ENCODE results near the gene C2orf74. TPM values are rescaled to one million over a fixed set of nuclear protein-coding genes. Genes with fewer than 3 reads are reported as not detected.

The C2orf74 gene
- total RNA-seq, 1 experiment from 2014 or later: 7.7 TPM

DNA sequence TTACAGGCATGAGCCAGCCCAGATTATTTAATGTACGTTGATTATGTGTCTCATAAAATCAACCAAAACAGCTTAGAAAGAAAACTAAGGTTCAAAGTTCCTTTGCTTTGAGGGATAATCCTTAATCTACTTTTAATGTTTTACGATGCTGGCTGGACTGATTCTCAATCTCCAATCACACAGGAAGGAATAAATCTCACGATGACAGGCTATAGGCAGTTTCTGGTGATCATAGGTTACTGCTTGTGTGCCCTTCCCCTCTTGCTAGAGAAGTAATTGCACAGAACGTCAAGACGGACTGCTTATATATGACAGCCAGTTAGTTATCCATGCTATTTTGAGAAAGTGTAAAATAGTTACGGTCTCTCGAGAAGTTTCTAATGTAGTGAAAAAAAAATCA is 43.1 kb downstream of the C2orf74 start:
- CTCF ChIA-PET: no interaction called here
- peaks cover 50% of the 10 kb centered on the region for H3K36me3 ChIP-seq (ENCODE audit: control insufficient read depth, insufficient read depth, low read length)
- ATAC-seq: no peak

DNA sequence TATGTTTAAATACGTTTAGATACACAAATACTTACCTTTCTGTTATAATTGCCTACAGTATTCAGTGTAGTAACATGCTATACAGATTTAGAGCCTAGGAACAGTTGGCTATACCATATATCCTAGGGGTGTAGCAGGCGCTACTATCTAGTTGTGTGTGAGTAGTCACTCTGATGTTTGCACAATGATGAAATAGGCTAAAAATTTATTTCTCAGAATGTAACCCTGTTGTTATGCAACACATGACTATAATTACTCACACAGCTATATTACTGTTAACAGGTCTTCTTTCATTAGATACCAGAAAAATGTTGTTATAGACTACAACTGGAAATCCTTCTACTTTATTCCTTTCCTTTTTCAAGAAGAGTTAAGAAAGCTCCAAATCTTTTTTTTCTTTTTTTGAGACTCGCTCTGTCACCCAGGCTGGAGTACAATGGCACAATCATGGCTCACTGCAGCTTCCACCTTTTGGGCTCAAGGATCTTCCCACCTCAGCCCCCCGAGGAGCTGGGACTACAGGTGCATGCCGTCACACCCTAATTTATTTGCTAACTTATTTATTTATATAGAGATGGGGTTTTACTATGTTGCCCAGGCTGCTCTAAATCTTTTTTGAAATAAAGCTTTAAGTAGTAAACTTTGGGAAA is 48.5 kb downstream of the C2orf74 start:
- ATAC-seq (peak; percentile 68; the same call in 1 of the 2 replicates), DNase-seq (ENCODE audit: low read depth, low spot score) (peak; percentile 81)
- Histone ChIP-seq H3K27me3 (ENCODE audit: control insufficient read depth, insufficient read depth, low read length) (no peaks in the 10 kb centered on the region), H3K4me1 (ENCODE audit: control insufficient read depth, insufficient read depth, low read length) (no peaks in the 10 kb centered on the region), H3K27ac (ENCODE audit: low read length) (no peak overlapping the region), H3K36me3 (ENCODE audit: control insufficient read depth, insufficient read depth, low read length) (peaks cover 57% of the 10 kb centered on the region), H3K4me3 (ENCODE audit: low read depth in 2 of 2, low read length in 2 of 2) (no peak overlapping the region), H3K9me3 (ENCODE audit: control insufficient read depth, insufficient read depth, low read depth, low read length) (no peaks in the 10 kb centered on the region)
- in situ Hi-C loops (cut with HindIII; ENCODE audit: low pct_unique_long_range_greater_than_20kb, low sequenced_read_pairs) (no loop called here), intact Hi-C loops (cut with micrococcal nuclease; ENCODE audit: unreplicated experiment) (no loop called here)
- ChIA-PET POLR2A (no interaction called here), CTCF (no interaction called here)
- no peak for TF ChIP-seq TCF7L2 (IDR thresholded peaks at IDR 0.05; ENCODE audit: low read depth, low read length)
- TF ChIP-seq POLR2AphosphoS5 (IDR thresholded peaks at IDR 0.05; ENCODE audit: low read depth, low read length): no peak
- TF ChIP-seq, protein P1, sequence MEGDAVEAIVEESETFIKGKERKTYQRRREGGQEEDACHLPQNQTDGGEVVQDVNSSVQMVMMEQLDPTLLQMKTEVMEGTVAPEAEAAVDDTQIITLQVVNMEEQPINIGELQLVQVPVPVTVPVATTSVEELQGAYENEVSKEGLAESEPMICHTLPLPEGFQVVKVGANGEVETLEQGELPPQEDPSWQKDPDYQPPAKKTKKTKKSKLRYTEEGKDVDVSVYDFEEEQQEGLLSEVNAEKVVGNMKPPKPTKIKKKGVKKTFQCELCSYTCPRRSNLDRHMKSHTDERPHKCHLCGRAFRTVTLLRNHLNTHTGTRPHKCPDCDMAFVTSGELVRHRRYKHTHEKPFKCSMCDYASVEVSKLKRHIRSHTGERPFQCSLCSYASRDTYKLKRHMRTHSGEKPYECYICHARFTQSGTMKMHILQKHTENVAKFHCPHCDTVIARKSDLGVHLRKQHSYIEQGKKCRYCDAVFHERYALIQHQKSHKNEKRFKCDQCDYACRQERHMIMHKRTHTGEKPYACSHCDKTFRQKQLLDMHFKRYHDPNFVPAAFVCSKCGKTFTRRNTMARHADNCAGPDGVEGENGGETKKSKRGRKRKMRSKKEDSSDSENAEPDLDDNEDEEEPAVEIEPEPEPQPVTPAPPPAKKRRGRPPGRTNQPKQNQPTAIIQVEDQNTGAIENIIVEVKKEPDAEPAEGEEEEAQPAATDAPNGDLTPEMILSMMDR (IDR thresholded peaks at IDR 0.05): no peak
- TF ChIP-seq, protein P2, sequence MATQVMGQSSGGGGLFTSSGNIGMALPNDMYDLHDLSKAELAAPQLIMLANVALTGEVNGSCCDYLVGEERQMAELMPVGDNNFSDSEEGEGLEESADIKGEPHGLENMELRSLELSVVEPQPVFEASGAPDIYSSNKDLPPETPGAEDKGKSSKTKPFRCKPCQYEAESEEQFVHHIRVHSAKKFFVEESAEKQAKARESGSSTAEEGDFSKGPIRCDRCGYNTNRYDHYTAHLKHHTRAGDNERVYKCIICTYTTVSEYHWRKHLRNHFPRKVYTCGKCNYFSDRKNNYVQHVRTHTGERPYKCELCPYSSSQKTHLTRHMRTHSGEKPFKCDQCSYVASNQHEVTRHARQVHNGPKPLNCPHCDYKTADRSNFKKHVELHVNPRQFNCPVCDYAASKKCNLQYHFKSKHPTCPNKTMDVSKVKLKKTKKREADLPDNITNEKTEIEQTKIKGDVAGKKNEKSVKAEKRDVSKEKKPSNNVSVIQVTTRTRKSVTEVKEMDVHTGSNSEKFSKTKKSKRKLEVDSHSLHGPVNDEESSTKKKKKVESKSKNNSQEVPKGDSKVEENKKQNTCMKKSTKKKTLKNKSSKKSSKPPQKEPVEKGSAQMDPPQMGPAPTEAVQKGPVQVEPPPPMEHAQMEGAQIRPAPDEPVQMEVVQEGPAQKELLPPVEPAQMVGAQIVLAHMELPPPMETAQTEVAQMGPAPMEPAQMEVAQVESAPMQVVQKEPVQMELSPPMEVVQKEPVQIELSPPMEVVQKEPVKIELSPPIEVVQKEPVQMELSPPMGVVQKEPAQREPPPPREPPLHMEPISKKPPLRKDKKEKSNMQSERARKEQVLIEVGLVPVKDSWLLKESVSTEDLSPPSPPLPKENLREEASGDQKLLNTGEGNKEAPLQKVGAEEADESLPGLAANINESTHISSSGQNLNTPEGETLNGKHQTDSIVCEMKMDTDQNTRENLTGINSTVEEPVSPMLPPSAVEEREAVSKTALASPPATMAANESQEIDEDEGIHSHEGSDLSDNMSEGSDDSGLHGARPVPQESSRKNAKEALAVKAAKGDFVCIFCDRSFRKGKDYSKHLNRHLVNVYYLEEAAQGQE (IDR thresholded peaks at IDR 0.05; ENCODE audit: insufficient read depth in 1 of 2, low read depth in 2 of 2, low read length in 1 of 2): no peak
- no peak for TF ChIP-seq SIN3A (IDR thresholded peaks at IDR 0.05; ENCODE audit: borderline replicate concordance, insufficient read depth, low read depth, low read length)
- BruUV-seq (replicated peaks): no TSS peak

More for the DNA sequence above, 43.1 kb downstream of the C2orf74 start:
- TF ChIP-seq, protein P1 (IDR thresholded peaks at IDR 0.05): no peak
- TF ChIP-seq SIN3A (IDR thresholded peaks at IDR 0.05; ENCODE audit: borderline replicate concordance, insufficient read depth, low read depth, low read length) (no peak), TCF7L2 (IDR thresholded peaks at IDR 0.05; ENCODE audit: low read depth, low read length) (no peak), POLR2AphosphoS5 (IDR thresholded peaks at IDR 0.05; ENCODE audit: low read depth, low read length) (no peak)
- TF ChIP-seq, protein P2 (IDR thresholded peaks at IDR 0.05; ENCODE audit: insufficient read depth in 1 of 2, low read depth in 2 of 2, low read length in 1 of 2): no peak
- no peak for DNase-seq (ENCODE audit: low read depth, low spot score)
- POLR2A ChIA-PET: no interaction called here
- no peak overlapping the region for H3K4me3 ChIP-seq (ENCODE audit: low read depth in 2 of 2, low read length in 2 of 2)
- in situ Hi-C loops (cut with HindIII; ENCODE audit: low pct_unique_long_range_greater_than_20kb, low sequenced_read_pairs): no loop called here
- no TSS peak for BruUV-seq (replicated peaks)
- H3K27me3 ChIP-seq (ENCODE audit: control insufficient read depth, insufficient read depth, low read length): no peaks in the 10 kb centered on the region
- intact Hi-C loops (cut with micrococcal nuclease; ENCODE audit: unreplicated experiment): no loop called here
- no peak overlapping the region for H3K27ac ChIP-seq (ENCODE audit: low read length)
- H3K9me3 ChIP-seq (ENCODE audit: control insufficient read depth, insufficient read depth, low read depth, low read length): no peaks in the 10 kb centered on the region
- H3K4me1 ChIP-seq (ENCODE audit: control insufficient read depth, insufficient read depth, low read length): no peaks in the 10 kb centered on the region
